HCT116 (cell line): ENCODE measurements around the gene SYTL4. TPM values are rescaled to one million over a fixed set of nuclear protein-coding genes. Genes with fewer than 3 reads are reported as not detected.

Source experiments
- ATAC-seq: fragments of 200-7000 bp; cut with Tn5 transposase; 2 replicates; pipeline ENCODE4 v1.9.1; 2020; ENCODE audit warnings: mild to moderate bottlenecking, moderate library complexity
- BruUV-seq: library from RNA; stranded (reverse); fragments of 400-500 nt; replicated peaks from 2 replicates; lab custom pipeline; 2021; lab: Mats Ljungman, UMichigan
- CTCF ChIA-PET: fragments of 300-600 bp; sonication (Branson Sonifier 250); formaldehyde crosslinking; loops from one replicate; lab custom pipeline; 2021; ENCODE audit warnings: antibody characterized with exemption; lab: Charles Lee
- POLR2A ChIA-PET: fragments of 300-600, 350-600 bp; sonication (Branson Sonifier 250); formaldehyde crosslinking; loops from one replicate; lab custom pipeline; 2021; ENCODE audit warnings: antibody characterized with exemption; lab: Charles Lee
- RAD21 ChIA-PET, 2 experiments: fragments of 300-600 bp; sonication (Branson Sonifier 250); formaldehyde crosslinking; loops; one replicate each; lab custom pipeline; 2023; ENCODE audit warnings: low total read pairs in 2 of 2; ENCODE audit not compliant: uncharacterized antibody in 2 of 2, unreplicated experiment in 2 of 2, low non-redundant PET in 1 of 2; lab: Charles Lee
- DNase-seq: peaks from one replicate; pipeline ENCODE4 v3.0.0-alpha.2; 2010; ENCODE audit warnings: low read depth, low spot score
- H2AFZ ChIP-seq: fragments of 200-600 bp; shearing (Covaris generic), sonication (generic); 2 replicates; pipeline ENCODE4 v1.6.1; 2017; ENCODE audit warnings: low read depth, mixed run types, mixed read lengths, antibody characterized with exemption, low read length; ENCODE audit not compliant: poor library complexity, severe bottlenecking
- H3K27ac ChIP-seq: 2 replicates; pipeline ENCODE4 v1.5.1; 2012; ENCODE audit warnings: low read depth, low read length
- H3K27me3 ChIP-seq: fragments of 200-600 bp; sonication (generic); 2 replicates; pipeline ENCODE4 v1.6.1; 2016; ENCODE audit warnings: mixed run types, low read length, mixed read lengths; ENCODE audit not compliant: insufficient read depth
- H3K36me3 ChIP-seq, 2 experiments: fragments of 200-500 bp in 1 of 2; fragments of 200-600 bp in 1 of 2; sonication (Bioruptor generic) in 1 of 2; sonication (generic) in 1 of 2; 2 replicates each; pipeline versions ENCODE4 v1.5.1 to v1.6.1; 2014 to 2016; ENCODE audit warnings: low read length in 2 of 2, inconsistent platforms in 1 of 2, mixed read lengths in 1 of 2, mixed run types in 1 of 2; ENCODE audit not compliant: insufficient read depth in 2 of 2, control insufficient read depth in 1 of 2
- H3K4me1 ChIP-seq, 2 experiments: fragments of 200-600 bp in 1 of 2; sonication (generic) in 1 of 2; 2 replicates each; pipeline versions ENCODE4 v1.5.1 to v1.6.1; 2012 to 2017; ENCODE audit warnings: low read length in 2 of 2, inconsistent platforms in 1 of 2, mild to moderate bottlenecking in 1 of 2, mixed read lengths in 1 of 2, mixed run types in 1 of 2, moderate library complexity in 1 of 2; ENCODE audit not compliant: insufficient read depth in 2 of 2, control insufficient read depth in 1 of 2
- H3K4me2 ChIP-seq: fragments of 200-600 bp; sonication (generic); 2 replicates; pipeline ENCODE4 v1.6.1; 2017; ENCODE audit warnings: mixed run types, low read length, mixed read lengths
- H3K4me3 ChIP-seq, 2 experiments: fragments of 200-600 bp in 1 of 2; sonication (generic) in 1 of 2; replicated peaks in 1 of 2; 2 replicates each; pipeline ENCODE4 v1.5.1; 2011 to 2016; ENCODE audit warnings: low read length in 2 of 2, control low read depth in 1 of 2, low read depth in 1 of 2, mild to moderate bottlenecking in 1 of 2, mixed read lengths in 1 of 2, mixed run types in 1 of 2
- H3K79me2 ChIP-seq: fragments of 200-600 bp; sonication (generic); 2 replicates; pipeline ENCODE4 v1.6.1; 2017; ENCODE audit warnings: mild to moderate bottlenecking, mixed run types, low read length, moderate library complexity, mixed read lengths; ENCODE audit not compliant: insufficient read depth
- H3K9ac ChIP-seq: fragments of 200-600 bp; sonication (generic); 2 replicates; pipeline ENCODE4 v1.6.1; 2016; ENCODE audit warnings: low read length, mixed read lengths
- H3K9me2 ChIP-seq: fragments of 200-600 bp; sonication (generic), shearing (Covaris generic); 2 replicates; pipeline ENCODE4 v1.6.1; 2017; ENCODE audit warnings: mixed run types, mild to moderate bottlenecking, moderate library complexity; ENCODE audit not compliant: insufficient read depth
- H3K9me3 ChIP-seq, 2 experiments: fragments of 200-500 bp in 1 of 2; fragments of 200-600 bp in 1 of 2; sonication (Bioruptor generic) in 1 of 2; sonication (generic) in 1 of 2; 2 replicates each; pipeline ENCODE4 v1.6.1; 2014 to 2017; ENCODE audit warnings: low read length in 2 of 2, mixed read lengths in 2 of 2, inconsistent platforms in 1 of 2, low read depth in 1 of 2, mild to moderate bottlenecking in 1 of 2, mixed run types in 1 of 2, moderate library complexity in 1 of 2; ENCODE audit not compliant: control insufficient read depth in 1 of 2, insufficient read depth in 1 of 2
- H4K20me1 ChIP-seq: fragments of 200-600 bp; sonication (generic), shearing (Covaris generic); 2 replicates; pipeline ENCODE4 v1.6.1; 2017; ENCODE audit warnings: mixed run types, mild to moderate bottlenecking, moderate library complexity; ENCODE audit not compliant: insufficient read depth
- ATF3 ChIP-seq: IDR thresholded peaks from 2 replicates; pipeline ENCODE4 v1.6.1; 2012
- CEBPB ChIP-seq: IDR thresholded peaks from 2 replicates; pipeline ENCODE4 v1.6.1; 2012; ENCODE audit warnings: low read depth
- CTCF ChIP-seq, 3 experiments: fragments of 200-600 bp in 1 of 3; sonication (generic) in 1 of 3; IDR thresholded peaks in 2 of 3; conservative IDR thresholded peaks in 1 of 3; 2 replicates each; pipeline ENCODE4 v1.5.1; 2012 to 2017; ENCODE audit warnings: low read depth in 2 of 3, low read length in 2 of 3, antibody characterized with exemption in 1 of 3, borderline replicate concordance in 1 of 3, control low read depth in 1 of 3, mild to moderate bottlenecking in 1 of 3, mixed read lengths in 1 of 3, mixed run types in 1 of 3, moderate library complexity in 1 of 3; ENCODE audit not compliant: insufficient read depth in 1 of 3
- EGR1 ChIP-seq: IDR thresholded peaks from 2 replicates; pipeline ENCODE4 v1.6.1; 2012; ENCODE audit warnings: low read depth
- ELF1 ChIP-seq: IDR thresholded peaks from 2 replicates; pipeline ENCODE4 v1.6.1; 2012; ENCODE audit warnings: low read depth, borderline replicate concordance
- EZH2phosphoT487 ChIP-seq: fragments of 200-600 bp; IDR thresholded peaks from 2 replicates; pipeline ENCODE4 v1.6.1; 2018; ENCODE audit warnings: antibody characterized with exemption, borderline replicate concordance
- FOSL1 ChIP-seq: IDR thresholded peaks from 2 replicates; pipeline ENCODE4 v1.6.1; 2012; ENCODE audit warnings: low read depth
- MAX ChIP-seq: IDR thresholded peaks from 2 replicates; pipeline ENCODE4 v1.6.1; 2012
- POLR2A ChIP-seq: IDR thresholded peaks from 2 replicates; pipeline ENCODE4 v1.7.0; 2011; ENCODE audit warnings: borderline replicate concordance; ENCODE audit not compliant: insufficient read depth, insufficient read length; ENCODE audit errors: extremely low read depth
- POLR2AphosphoS5 ChIP-seq: IDR thresholded peaks from 2 replicates; pipeline ENCODE4 v1.6.1; 2011; ENCODE audit warnings: mild to moderate bottlenecking, low read depth, low read length, moderate library complexity
- RAD21 ChIP-seq: IDR thresholded peaks from 2 replicates; pipeline ENCODE4 v1.6.1; 2012; ENCODE audit warnings: low read depth, mild to moderate bottlenecking
- REST ChIP-seq: IDR thresholded peaks from 2 replicates; pipeline ENCODE4 v1.6.1; 2012; ENCODE audit warnings: low read depth
- SRF ChIP-seq: IDR thresholded peaks from 2 replicates; pipeline ENCODE4 v1.6.1; 2012; ENCODE audit warnings: low read depth
- TCF7L2 ChIP-seq: IDR thresholded peaks from 2 replicates; pipeline ENCODE4 v1.7.0; 2011; ENCODE audit warnings: borderline replicate concordance, inconsistent platforms; ENCODE audit not compliant: insufficient read depth, insufficient read length; ENCODE audit errors: extremely low read depth
- YY1 ChIP-seq: IDR thresholded peaks from 2 replicates; pipeline ENCODE4 v1.6.1; 2011; ENCODE audit warnings: low read length, low read depth, moderate library complexity, mild to moderate bottlenecking; ENCODE audit not compliant: insufficient replicate concordance; ENCODE audit errors: extremely low read depth
- ZBTB33 ChIP-seq: IDR thresholded peaks from 2 replicates; pipeline ENCODE4 v1.6.1; 2011; ENCODE audit warnings: mild to moderate bottlenecking, low read length, moderate library complexity; ENCODE audit not compliant: insufficient replicate concordance; ENCODE audit errors: extremely low read depth
- ZFX ChIP-seq: fragments of 450-650 bp; IDR thresholded peaks from 2 replicates; pipeline ENCODE4 v1.6.1; 2017
- ZNF274 ChIP-seq: fragments of 200-500 bp; sonication (Bioruptor generic); IDR thresholded peaks from 2 replicates; pipeline ENCODE4 v1.6.1; 2014; ENCODE audit warnings: mild to moderate bottlenecking, low read depth, low read length, inconsistent platforms
- intact Hi-C: fragments of 100-400 bp; cut with micrococcal nuclease; formaldehyde crosslinking; loops from 2 replicates; pipeline ENCODE4 v1.10.0; 2022
- total RNA-seq: library from RNA; stranded (reverse); gene quantifications from one replicate; pipeline ENCODE4 v1.2.1, GENCODE V29; 2021; ENCODE audit not compliant: unreplicated experiment

The SYTL4 gene
- total RNA-seq, 1 experiment from 2014 or later: 8.8 TPM

GRCh38 chrX:100648458-100649417, 83.2 kb downstream of the SYTL4 start:
- Histone ChIP-seq H3K27me3 (no peaks in the 10 kb centered on the region), H3K9me2 (no peaks in the 10 kb centered on the region), H3K79me2 (no peaks in the 10 kb centered on the region), H3K9ac (no peak overlapping the region), H3K4me3 (no peak overlapping the region), H3K36me3 (no peaks in the 10 kb centered on the region)
- POLR2A ChIA-PET: no interaction called here
- intact Hi-C loops: no loop called here
- DNase-seq: no peak
- no peak for ATAC-seq
- TF ChIP-seq SRF (no peak), MAX (no peak), CTCF (IDR thresholded peaks at IDR 0.05 in 2 of 3, conservative IDR thresholded peaks at IDR 0.05 in 1 of 3; ENCODE audit: borderline replicate concordance in 1 of 3, insufficient read depth in 1 of 3, low read depth in 2 of 3, low read length in 2 of 3) (no peak), EZH2phosphoT487 (no peak), RAD21 (no peak), ZBTB33 (no peak), CEBPB (no peak), REST (no peak), TCF7L2 (no peak), ELF1 (no peak), ZNF274 (no peak), EGR1 (no peak), ATF3 (no peak), POLR2AphosphoS5 (no peak), ZFX (no peak), FOSL1 (no peak), YY1 (no peak), POLR2A (no peak)
- TF ChIP-seq, all 23 proteins: peak for 0
- Histone ChIP-seq H2AFZ (no peak overlapping the region), H3K4me1 (peaks cover 12 to 51% of the 10 kb centered on the region in 2 experiments), H3K27ac (no peak overlapping the region), H3K4me2 (no peak overlapping the region), H4K20me1 (no peaks in the 10 kb centered on the region), H3K9me3 (no peaks in the 10 kb centered on the region)
- BruUV-seq: no TSS peak
- ChIA-PET RAD21 (no interaction called here), CTCF (interaction anchor here (1.2 kb wide), 1 partner anchor 34 kb away, joined by 3 read pairs; no protein-coding TSS in a partner anchor)
